K562 (cell line): ENCODE data around the gene SLC26A1. TPM values are rescaled to one million over a fixed set of nuclear protein-coding genes. Genes with fewer than 3 reads are reported as not detected.

Experiments
- ARNT ChIP-seq, 2 experiments: fragments of 450-650 bp; IDR thresholded peaks; 2 replicates each; pipeline ENCODE4 v1.6.1; 2016; ENCODE audit warnings: mild to moderate bottlenecking in 1 of 2
- CGGBP1 ChIP-seq: fragments of 250-450 bp; sonication (Bioruptor Pico); IDR thresholded peaks from 2 replicates; pipeline ENCODE4 v1.9.0; 2021; ENCODE audit warnings: mild to moderate bottlenecking
- CHD2 ChIP-seq: IDR thresholded peaks from 2 replicates; pipeline ENCODE4 v1.6.1; 2011; ENCODE audit warnings: low read depth, low read length
- DEAF1 ChIP-seq: fragments of 450-650 bp; formaldehyde crosslinking; IDR thresholded peaks from 2 replicates; pipeline ENCODE4 v1.4.0; 2020; ENCODE audit warnings: mild to moderate bottlenecking, moderate library complexity
- HNRNPH1 ChIP-seq: fragments of 200-400 bp; formaldehyde crosslinking; optimal IDR thresholded peaks from 2 replicates; pipeline ENCODE3; 2017; ENCODE audit warnings: low read depth, mild to moderate bottlenecking, low read length, moderate library complexity
- JUNB ChIP-seq: fragments of 450-650 bp; formaldehyde crosslinking; conservative IDR thresholded peaks from 2 replicates; pipeline ENCODE4 v1.4.0; 2020; ENCODE audit warnings: mild to moderate bottlenecking
- NCOA1 ChIP-seq: fragments of 450-650 bp; IDR thresholded peaks from 2 replicates; pipeline ENCODE4 v1.6.1; 2016; ENCODE audit warnings: low read depth
- NR1H2 ChIP-seq: sonication (generic); formaldehyde crosslinking; IDR thresholded peaks from 2 replicates; pipeline ENCODE4 v1.4.0; 2020; ENCODE audit warnings: mild to moderate bottlenecking, missing genetic modification reagents
- SNIP1 ChIP-seq: fragments of 450-650 bp; IDR thresholded peaks from 2 replicates; pipeline ENCODE4 v1.7.1; 2017; ENCODE audit warnings: low read depth, mild to moderate bottlenecking
- TOE1 ChIP-seq, 2 experiments: fragments of 450-650 bp in 1 of 2; sonication (generic) in 1 of 2; formaldehyde crosslinking in 1 of 2; IDR thresholded peaks; 2 replicates each; pipeline versions ENCODE4 v1.7.1 to v1.8.0; 2016 to 2022; ENCODE audit warnings: borderline replicate concordance in 2 of 2, mild to moderate bottlenecking in 2 of 2, antibody characterized with exemption in 1 of 2, inconsistent platforms in 1 of 2, low read depth in 1 of 2, missing genetic modification reagents in 1 of 2, moderate library complexity in 1 of 2
- ZBTB12 ChIP-seq: fragments of 250-450 bp; sonication (Bioruptor Pico); IDR thresholded peaks from 2 replicates; pipeline ENCODE4 v1.4.0; 2020
- ZBTB40 ChIP-seq, 2 experiments: fragments of 450-650 bp in 1 of 2; sonication (generic) in 1 of 2; formaldehyde crosslinking in 1 of 2; IDR thresholded peaks; 2 replicates each; pipeline versions ENCODE4 v1.7.1 to v1.9.0; 2016 to 2022; ENCODE audit warnings: inconsistent platforms in 1 of 2, mild to moderate bottlenecking in 1 of 2, missing genetic modification reagents in 1 of 2
- ZNF12 ChIP-seq: sonication (generic); formaldehyde crosslinking; IDR thresholded peaks from 2 replicates; pipeline ENCODE4 v1.4.0; 2020; ENCODE audit warnings: mild to moderate bottlenecking, missing genetic modification reagents
- ZNF384 ChIP-seq: IDR thresholded peaks from 2 replicates; pipeline ENCODE4 v1.6.1; 2012; ENCODE audit warnings: low read depth, low read length, improper control_type of control experiment
- ZNF79 ChIP-seq: fragments of 250-450 bp; sonication (Bioruptor Pico); IDR thresholded peaks from 2 replicates; pipeline ENCODE4 v1.4.0; 2020; ENCODE audit warnings: low read depth, mild to moderate bottlenecking, moderate library complexity
- polyA plus RNA-seq, 8 experiments: library from polyadenylated mRNA; depleted of rRNA in 4 of 8; stranded (reverse) in 5 of 8; unstranded in 3 of 8; fragments of >200 nt; fragmentation: Nextera tagmentation in 2 of 8; fragmentation: Illumina TruSeq in 1 of 8; extraction: Ambion mirVana in 2 of 8; extraction: Trizol in 1 of 8; gene quantifications; 2 replicates each; pipeline versions ENCODE4 v1.2.1 to v1.2.3, GENCODE V29; 2011 to 2014; ENCODE audit warnings: inconsistent platforms in 1 of 8, missing spikeins in 1 of 8
- total RNA-seq, 7 experiments: library from RNA; depleted of rRNA in 6 of 7; stranded (reverse); fragments of >200 nt in 6 of 7; fragmentation: Illumina TruSeq in 2 of 7; extraction: Trizol in 2 of 7; gene quantifications; 2 replicates each; pipeline versions ENCODE4 v1.2.1 to v1.2.3, GENCODE V29; 2011 to 2021; ENCODE audit warnings: low replicate concordance in 1 of 7

The SLC26A1 gene
- total and polyA plus RNA-seq, 9 of the 15 experiments (the other 6 are each of a cell fraction or from before 2014, with no cell fraction given) = 0.11 to 4.2 (median 0.95) TPM

GRCh38 chr4:986879-987623 lies 6.2 kb downstream of the SLC26A1 start, which contains the start of gene IDUA (continued):
- TF ChIP-seq ZBTB40 (IDR thresholded peaks at IDR 0.05) = no peak; the same call in 1 of the 2 replicates
- no peak for TF ChIP-seq ZBTB40 (CRISPR knock-in tag; IDR thresholded peaks at IDR 0.05)
- TF ChIP-seq JUNB (CRISPR knock-in tag) = no peak
- TF ChIP-seq CGGBP1 (CRISPR knock-in tag) = no peak
- TF ChIP-seq ARNT (IDR thresholded peaks at IDR 0.05) = no peak
- TF ChIP-seq ZNF12 (CRISPR knock-in tag) = no peak; the same call in 1 of the 2 replicates
- peak; percentile 14; the same call in 1 of the 2 replicates for TF ChIP-seq TOE1 (IDR thresholded peaks at IDR 0.05; ENCODE audit: borderline replicate concordance)
- 0 out of 2 replicates have a peak, but pooled peaks have one; percentile 46 for TF ChIP-seq TOE1 (CRISPR knock-in tag; IDR thresholded peaks at IDR 0.05; ENCODE audit: borderline replicate concordance, low read depth)
- TF ChIP-seq NCOA1 = no peak
- no peak for TF ChIP-seq ZNF79
- no peak for TF ChIP-seq SNIP1
- no peak for TF ChIP-seq ZBTB12
- no peak for TF ChIP-seq HNRNPH1
- no peak for TF ChIP-seq NR1H2 (CRISPR knock-in tag)
- TF ChIP-seq CHD2 = no peak
- TF ChIP-seq ZNF384 = no peak
- TF ChIP-seq DEAF1 (CRISPR knock-in tag) = peak; percentile 46; the same call in 1 of the 2 replicates
